GM18498 (cell line): ENCODE measurements around the gene PRAME.
"Not testable (repeated sequence)": the region's sequence is repeated elsewhere in the genome, so short reads cannot be mapped to it uniquely, and the experiment has no call there.

Source experiments
- ATAC-seq: cut with Tn5 transposase; IDR thresholded peaks from one replicate; pipeline ENCODE4 v1.9.1; 2021; ENCODE audit warnings: mild to moderate bottlenecking, moderate library complexity; ENCODE audit not compliant: unreplicated experiment

The PRAME gene

DNA sequence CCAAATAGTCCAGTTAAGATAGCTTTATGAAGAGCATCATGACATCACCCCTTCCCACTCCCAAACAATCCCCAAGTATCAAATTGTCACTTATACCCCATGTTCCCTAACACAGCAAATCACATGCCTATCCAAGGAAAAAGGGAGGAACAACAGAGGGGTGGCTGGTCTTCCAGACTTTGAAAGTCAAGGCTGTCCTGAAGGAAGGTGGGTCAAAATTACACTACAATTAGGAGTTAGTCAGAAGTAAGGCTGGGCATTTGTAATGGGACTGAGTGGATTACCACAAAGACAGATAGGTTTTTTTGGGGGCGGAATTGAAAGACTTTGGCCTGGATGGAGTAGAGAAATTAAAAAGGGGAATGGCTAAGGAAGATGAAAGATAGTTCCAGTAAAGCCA lies 5.9 kb downstream of the PRAME start:
- no peak for ATAC-seq

DNA sequence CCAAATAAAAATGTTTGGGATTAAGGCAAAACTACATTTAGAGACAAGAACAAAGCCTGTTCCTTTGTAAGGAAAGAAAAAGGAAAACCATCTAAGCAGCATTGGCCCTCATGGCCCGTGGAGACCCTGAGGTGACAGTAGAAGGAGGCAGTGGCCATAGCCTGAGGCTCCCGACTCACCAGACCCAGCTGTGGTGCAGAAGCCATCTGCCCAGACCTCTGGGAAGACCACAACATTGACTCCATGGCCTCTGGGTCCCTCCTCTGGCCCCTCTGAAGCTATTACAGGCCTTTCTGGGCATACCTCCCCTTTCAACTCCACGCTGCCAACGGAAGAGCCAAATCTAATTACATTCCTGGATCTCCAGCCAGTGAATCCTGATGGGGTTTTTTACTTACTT lies 6.4 kb downstream of the PRAME start:
- no peak for ATAC-seq

DNA sequence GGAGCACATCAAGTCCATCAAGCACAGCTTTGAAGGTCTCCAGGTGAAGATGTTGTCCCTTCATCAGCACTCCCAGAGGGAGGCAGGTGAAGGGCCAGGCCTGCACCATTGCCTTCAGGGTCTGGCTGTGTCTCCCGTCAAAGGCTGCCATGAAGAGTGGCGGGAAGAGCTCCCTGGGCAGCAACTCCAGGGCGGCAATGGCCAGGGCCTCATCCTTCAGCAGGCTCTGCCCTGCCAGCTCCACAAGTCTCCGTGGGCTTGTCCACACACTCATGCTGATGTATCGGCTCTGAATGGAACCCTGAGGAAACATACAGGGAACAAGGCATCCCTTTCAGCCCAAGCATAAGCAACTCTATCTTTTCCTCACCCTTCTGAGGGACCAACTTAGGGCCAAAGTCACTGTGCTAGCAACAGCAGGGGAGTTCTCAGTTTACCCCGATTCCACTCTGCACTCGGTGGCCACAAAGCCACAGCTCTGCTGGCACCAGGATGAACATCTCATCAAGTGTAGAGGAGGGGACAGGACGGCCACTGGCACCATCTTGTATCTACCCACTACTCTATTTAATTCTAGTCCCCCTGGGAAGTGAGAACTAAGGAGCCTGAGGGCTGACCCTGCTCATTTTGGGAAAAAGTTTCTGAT lies 8.2 kb downstream of the PRAME start:
- ATAC-seq: no peak

DNA sequence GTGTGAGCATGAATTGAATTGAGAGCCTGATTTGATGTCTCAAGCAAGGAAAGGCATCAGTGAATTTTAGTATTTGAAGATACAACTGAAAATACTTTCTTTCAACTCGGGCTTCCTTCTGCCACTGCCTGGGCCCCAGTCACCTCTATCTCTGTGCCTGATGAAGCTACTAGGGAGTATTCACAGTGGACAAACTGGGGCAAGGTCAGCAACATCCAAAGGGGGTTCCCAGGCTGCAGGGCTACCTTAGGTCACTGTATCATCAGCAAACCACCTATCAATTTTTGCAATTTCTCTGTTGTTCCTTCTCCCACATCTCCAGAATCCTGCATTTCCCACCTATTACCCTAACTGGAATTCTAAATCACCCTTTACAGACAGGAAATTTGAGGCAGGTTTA lies 10.2 kb downstream of the PRAME start:
- no peak for ATAC-seq

DNA sequence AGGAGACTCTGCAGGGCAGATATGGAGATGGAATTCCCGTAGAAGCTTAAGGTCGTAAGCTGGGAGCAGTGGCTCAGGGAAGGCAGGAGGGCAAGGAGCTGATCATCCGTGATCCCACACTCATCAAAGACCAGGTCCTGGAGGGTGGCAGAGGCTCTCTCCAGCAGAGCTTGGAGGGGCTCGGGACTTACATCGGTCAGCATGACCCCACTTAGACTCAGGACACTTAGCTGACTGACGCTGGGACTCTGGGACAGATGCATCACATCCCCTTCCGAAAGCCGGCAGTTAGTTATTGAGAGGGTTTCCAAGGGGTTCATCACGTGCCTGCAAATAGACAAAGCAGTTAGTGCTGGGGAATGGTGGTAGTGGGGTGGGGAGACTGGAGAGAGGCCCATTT lies 10.7 kb downstream of the PRAME start:
- ATAC-seq: no peak

DNA sequence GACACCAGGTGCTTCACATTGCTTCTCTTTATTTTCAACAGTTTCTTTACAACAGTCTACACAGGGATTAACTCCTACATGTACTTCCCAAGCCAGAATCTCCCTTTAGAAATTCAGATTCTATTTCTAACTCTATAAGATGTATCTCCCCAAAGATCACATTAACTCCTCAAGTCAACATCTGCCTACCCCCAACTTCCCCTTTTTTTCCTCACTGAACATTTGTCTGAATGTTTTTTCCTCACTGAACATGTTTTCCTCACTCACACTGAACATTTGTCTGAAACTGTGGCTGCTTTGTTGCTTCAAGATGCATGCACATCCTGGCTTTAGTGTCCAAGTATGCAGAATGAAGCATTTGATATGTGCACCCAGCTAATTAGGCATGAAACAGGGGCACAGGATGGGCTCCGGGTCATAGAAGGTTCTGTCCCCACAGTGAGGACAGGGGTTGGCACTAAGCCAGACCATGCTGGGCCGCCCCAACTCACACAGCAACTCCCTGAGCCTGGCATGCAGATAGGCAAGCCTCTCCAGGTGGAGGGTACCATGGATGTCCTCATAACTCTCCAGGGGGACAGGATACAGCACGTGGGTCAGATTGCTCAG lies 11.3 kb downstream of the PRAME start:
- no peak for ATAC-seq

DNA sequence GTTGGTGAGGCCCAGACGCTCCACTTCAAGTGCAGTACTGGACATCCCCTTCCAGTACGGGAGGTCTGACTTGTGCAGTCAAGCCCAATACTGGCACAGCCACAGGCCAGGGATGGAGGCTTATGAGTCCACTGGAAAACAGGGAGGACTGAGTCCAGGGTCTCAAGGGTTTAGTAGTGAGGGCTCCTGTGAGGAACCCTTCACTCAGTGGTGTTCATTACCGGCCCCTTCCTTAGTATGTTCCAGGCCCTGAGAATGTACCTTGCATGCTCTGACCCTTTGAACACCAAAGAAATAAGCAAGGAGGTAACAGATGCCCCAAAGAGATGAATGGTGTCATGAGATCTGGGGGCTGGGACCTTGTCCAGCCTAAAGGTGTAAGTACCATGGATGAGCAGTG lies 11.8 kb downstream of the PRAME start:
- ATAC-seq: no peak

DNA sequence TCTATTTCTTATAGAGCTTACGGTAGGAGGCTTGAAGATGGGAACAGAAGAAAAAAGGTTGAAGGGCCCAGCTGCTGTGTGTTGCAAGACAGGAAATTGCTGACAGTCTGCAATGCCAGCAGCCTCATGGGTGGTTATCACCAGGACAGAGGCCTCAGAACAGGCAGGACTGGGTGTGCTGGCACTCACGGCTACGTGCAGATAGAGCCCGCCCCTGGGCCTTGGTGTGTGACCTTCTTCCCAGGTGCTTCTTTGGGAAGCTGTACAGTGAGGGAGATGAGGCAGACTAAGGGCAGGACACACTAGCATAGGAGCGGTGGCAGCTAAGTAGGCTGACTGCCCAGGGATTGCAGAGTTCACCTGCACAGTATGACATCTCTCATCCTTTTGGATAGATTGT lies 12.6 kb downstream of the PRAME start:
- ATAC-seq: no peak

DNA sequence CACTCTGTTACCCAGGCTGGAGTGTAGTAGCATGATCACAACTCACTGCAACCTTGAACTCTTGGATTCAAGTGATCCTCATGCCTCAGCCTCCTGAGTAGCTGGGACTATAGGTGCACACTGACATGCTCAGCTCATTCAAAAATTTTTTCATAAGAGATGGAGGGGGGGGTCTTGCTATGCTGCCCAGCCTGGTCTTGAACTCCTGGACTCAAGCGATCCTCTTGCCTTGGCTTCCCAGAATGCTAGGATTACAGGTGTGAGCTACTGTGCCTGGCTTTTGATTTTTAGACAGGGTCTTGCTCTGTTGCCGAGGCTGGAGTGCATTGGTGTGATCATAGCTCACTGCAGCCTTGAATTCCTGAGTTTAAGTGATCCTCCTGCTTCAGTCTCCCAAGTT lies 14.0 kb downstream of the PRAME start:
- ATAC-seq: no peak

DNA sequence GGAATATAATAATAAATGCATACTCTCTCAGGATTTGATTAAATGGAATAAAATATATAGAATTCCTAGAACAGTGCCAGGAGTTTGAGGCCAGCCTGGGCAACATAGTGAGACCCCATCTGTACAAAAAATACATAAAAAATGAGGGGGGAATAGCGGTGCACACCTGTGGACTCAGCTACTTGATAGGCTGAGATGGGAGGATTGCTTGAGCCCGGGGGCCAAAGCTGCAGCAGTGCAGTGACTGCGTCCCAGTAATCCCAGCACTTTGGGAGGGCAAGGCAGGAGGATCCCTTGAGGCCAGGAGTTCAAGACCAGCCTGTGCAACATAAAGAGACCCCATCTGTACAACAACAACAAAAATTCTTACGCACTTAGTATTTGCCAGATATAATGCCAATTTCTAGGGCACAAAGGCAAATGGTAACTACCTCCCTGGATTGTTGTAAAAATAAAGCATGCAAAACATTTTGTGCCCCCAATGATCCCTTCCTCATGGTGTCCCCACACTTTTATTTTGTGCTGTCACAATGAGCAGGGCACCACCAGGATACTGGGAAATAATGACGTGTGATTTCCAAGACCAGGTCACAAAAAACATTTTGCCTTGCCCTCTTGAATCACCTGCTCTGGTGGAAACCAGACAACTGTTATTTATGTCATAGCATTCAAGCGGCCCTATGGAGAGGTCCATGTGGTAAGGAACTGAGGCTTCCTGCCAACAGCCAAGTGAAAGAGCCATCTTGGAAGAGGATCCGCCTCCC lies 20.7 kb downstream of the PRAME start:
- ATAC-seq: no peak

DNA sequence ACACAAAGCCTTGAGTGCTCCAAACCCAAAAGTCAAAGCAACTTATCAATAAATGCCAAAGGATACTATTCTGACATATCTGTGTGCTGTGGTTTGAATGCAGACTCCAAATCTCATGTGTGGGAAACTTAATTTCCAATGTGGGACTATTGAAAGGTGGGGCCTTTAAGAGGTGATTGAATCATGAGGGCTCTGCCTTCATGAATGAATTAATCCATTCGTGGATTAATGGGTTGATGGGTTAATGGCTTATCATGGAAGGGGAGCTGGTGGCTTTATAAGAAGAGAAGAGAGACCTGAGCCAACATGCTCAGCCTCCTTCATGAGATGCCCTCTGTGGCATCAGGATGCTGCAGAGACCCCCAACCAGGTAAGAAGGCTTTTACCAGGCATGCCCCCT lies 22.1 kb downstream of the PRAME start:
- ATAC-seq: no peak

DNA sequence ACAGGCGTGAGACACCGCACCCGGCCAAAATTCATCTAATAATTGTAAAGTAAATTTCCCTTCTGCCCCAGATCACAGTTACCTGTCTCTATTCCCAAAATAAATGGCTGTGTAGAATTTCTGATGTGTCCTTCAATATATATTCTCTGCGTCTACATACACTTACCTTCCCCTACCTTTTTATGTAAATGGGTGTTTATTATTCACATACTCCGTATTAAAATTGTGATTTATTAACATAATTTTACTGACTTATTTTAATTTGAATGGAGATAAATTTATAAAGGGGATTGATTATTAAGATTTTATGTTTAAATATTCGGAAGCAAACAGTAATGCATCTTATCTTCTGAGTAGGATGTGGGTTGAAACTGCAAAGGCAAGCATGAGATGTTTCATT lies 22.6 kb downstream of the PRAME start:
- no peak for ATAC-seq

DNA sequence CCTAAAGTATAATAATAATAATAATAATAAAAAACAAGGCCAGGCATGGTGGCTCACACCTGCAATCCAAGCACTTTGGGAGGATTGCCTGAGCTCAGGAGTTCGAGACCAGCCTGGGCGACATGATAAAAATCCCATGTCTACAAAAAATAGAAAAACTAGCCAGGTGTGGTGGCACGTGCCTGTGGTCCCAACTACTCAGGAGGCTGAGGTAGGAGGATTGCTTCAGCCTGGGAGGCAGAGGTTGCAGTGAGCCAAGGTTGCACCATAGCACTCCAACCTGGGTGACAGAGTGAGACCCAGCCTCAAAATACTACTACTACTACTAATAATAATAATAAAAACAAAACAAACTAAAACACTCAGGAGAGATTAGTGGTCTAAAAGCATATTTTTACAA lies 23.4 kb downstream of the PRAME start:
- ATAC-seq: no peak

DNA sequence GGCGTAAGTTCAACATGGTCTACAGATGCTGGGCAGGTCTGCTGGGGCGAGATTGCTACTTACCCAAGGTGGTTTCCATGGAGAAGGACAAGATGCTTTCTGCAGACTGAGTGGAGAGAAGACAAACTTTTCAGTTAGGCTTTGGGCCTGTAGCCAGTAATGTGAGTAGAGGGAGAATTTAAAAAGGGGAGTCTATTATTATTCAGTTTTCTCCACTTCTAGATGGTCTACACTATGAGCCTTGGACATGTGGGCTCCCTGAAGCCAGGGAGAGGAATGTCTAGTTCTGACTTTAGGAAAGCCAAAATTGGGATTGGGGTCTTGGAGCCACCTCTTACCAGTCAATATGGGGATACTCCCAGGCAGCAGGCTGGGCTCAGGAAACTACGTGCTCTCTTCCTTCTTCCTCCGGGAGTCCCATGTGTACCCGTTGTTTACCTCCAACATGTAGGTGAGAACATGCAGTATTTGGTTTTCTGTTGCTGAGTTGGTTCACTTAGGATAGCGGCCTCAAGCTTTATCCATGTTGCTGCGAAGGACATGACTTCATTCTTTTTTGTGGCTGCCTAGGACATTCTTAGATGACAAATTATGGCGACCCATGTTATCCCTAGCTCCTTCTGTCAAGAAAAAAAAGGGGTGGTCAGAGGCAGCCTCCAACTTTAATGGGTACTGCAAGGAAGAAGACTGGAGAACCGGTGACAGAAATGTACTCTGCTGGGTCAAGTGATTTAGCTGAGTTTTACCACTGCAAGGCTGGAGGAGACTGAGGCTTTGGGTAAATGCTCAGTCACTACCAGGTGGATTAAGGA lies 24.3 kb downstream of the PRAME start:
- no peak for ATAC-seq

DNA sequence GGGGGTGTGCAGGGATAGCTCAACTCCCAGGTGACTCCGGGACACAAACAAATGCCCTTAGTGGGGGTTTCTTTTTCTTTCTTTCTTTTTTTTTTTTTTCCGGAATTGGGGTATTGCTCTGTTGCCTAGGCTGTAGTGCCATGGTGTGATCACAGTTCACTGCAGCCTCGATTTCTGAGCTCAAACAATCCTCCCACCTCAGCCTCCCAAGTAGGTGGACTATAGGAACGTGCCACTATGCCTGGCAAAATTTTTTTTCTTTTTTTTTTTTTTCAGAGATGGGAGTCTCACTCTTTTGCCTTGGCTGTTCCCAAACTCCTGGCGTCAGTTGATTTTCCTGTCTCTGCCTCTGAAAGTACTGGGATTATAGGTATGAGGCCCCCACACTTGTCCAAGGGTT lies 25.2 kb downstream of the PRAME start:
- ATAC-seq: no peak

DNA sequence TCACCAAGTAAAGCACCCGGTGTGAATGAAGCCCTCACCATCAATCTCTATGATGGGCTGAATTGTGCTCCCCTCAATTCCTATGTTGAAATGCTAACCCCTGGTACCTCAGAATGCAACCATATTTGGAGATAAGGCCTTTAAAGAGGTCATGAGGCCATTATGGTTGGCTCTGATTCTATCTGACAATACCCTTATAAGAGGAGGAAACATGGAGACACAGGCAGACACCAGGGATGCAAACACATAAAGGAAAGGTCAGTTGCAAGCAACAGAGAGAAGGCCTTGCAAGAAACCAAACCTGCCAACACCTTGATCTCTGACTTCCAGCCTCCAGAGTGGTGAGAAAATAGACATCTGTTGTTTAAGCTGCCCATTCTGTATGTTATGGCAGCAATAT lies 25.6 kb downstream of the PRAME start:
- no peak for ATAC-seq

DNA sequence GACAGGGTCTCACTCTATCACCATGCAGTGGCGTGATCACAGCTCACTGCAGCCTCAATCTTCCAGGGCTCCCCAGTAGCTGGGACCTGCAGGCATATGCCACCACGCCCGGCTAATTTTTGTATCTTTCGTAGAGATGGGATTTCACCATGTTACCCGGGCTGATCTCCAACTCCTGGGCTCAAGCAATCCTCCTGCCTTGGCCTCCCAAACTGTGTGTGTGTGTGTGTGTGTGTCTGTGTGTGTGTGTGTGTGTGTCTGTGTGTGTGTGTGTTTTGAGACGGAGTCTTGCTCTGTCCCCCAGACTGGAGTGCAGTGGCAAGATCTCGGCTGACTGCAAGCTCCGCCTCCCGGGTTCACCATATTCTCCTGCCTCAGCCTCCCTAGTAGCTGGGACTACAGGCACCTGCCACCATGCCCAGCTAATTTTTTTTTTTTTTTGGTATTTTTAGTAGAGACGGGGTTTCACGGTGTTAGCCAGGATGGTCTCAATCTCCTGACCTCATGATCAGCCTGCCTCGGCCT lies 26.5 kb downstream of the PRAME start:
- ATAC-seq: not testable (repeated sequence)

DNA sequence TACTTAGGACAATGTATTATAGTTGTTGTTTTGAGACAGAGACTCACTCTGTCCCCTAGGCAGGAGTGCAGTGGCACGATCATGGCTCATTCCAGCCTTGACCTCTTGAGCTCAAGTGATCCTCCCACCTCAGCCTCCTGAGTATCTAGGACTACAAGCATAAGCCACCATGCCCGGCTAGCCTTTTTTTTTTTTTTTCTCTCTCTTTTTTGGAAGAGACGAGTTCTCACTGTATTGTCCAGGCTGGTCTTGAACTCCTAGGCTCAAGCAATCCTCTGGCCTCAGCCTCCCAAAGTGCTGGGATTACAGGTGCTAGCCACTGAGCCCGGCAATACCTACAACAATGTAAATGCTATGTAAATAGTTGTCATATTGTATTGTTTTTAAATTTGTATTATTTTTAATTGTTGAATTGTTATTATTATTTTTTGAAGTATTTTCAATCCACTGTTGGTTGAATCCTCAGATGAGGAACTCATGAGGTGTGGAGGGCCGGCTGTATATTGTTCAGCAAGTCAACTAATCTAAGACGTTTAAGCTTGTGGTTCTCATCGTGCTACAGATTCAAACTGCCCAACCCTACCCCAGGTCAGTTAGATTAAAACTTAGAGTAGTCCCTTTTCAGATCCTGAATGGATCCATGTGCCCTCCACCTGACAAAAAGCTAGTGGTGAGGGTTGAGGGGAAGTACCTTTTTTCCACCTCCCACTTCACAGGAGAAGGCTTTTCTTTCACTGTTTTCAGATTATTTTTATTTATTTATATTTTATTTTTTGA lies 27.1 kb downstream of the PRAME start:
- ATAC-seq: no peak

DNA sequence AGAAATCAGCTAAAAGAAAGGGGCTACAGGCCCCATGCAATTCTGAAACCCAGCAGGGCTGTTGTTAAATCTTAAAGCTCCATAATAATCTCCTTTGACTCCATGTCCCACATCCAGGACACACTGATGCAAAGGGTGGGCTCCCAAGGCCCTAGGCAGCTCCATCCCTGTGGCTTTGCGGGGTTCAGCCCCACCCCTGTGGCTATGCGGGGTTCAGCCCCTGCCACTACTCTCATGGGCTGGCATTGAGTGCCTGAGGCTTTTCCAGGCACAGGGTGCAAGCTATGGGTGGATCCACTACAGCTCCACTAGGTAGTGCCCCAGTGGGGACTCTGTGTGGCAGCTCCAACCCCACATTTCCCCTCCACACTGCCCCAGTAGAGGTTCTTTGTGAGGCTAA lies 30.3 kb downstream of the PRAME start:
- ATAC-seq: no peak

DNA sequence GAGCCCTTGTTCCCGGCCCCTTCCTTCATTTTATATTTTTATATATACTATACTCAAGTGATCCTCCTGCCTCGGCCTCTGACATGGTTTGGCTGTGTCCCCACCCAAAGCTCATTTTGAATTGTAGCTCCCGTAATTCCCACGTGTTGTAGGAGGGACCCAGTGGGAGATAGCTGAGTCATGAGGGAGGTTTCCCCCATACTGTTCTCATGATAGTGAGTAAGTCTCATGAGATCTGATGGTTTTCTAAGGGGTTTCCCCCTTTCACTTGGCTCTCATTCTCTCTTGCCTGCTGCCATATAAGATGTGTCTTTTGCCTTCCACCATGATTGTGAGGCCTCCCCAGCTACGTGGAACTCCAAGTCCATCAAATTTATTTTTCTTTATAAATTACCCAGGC lies 31.8 kb downstream of the PRAME start:
- ATAC-seq: no peak
